GM10248 (cell line): ENCODE measurements around the gene MSI2.

ENCODE experiments used
- CTCF ChIA-PET: fragments of 300-600 bp; sonication (Branson Sonifier 250); formaldehyde crosslinking; extraction: SDS; loops from one replicate; lab custom pipeline; 2021; ENCODE audit warnings: antibody characterized with exemption; lab: Yijun Ruan, JAX
- POLR2A ChIA-PET: fragments of 350-650 bp; sonication (Branson Sonifier 250); formaldehyde crosslinking; extraction: SDS; loops from one replicate; lab custom pipeline; 2020; ENCODE audit warnings: antibody characterized with exemption; lab: Yijun Ruan, JAX
- DNase-seq: peaks from one replicate; pipeline ENCODE4 v3.0.0; 2012; ENCODE audit errors: extremely low spot score
- CTCF ChIP-seq: IDR thresholded peaks from 2 replicates; pipeline ENCODE4 v1.5.1; 2012; ENCODE audit warnings: mild to moderate bottlenecking, low read depth; ENCODE audit errors: extremely low read depth, missing control alignments, control extremely low read depth

Gene MSI2

GRCh38 chr17:57524839-57525568, 268.7 kb downstream of the MSI2 start:
- TF ChIP-seq CTCF, result no peak
- no peak for DNase-seq
- POLR2A ChIA-PET, result no interaction called here
- CTCF ChIA-PET, result interaction anchor here (0.7 to 1.9 kb wide), 7 partner anchors 11 to 99 kb away, joined by 3 to 7 read pairs (median 3); no protein-coding TSS in a partner anchor

GRCh38 chr17:57527221-57528057, 271.1 kb downstream of the MSI2 start:
- ChIA-PET POLR2A (no interaction called here), CTCF (interaction anchor here (0.6 to 1.3 kb wide), 6 partner anchors 13 to 41 kb away, joined by 3 read pairs; no protein-coding TSS in a partner anchor)
- DNase-seq, result peak; percentile 42
- no peak for TF ChIP-seq CTCF

GRCh38 chr17:57528058-57528451, 271.7 kb downstream of the MSI2 start:
- CTCF ChIA-PET, result interaction anchor here (0.6 to 1.2 kb wide), 4 partner anchors 12 to 28 kb away, joined by 3 read pairs; no protein-coding TSS in a partner anchor

GRCh38 chr17:57530026-57530425, 273.7 kb downstream of the MSI2 start:
- CTCF ChIA-PET, result interaction anchor here (1.6 kb wide), 1 partner anchor 23 kb away, joined by 4 read pairs; no protein-coding TSS in a partner anchor
- no peak for TF ChIP-seq CTCF

More at GRCh38 chr17:57528058-57528451, 271.7 kb downstream of the MSI2 start:
- no peak for DNase-seq
- no peak for TF ChIP-seq CTCF
- POLR2A ChIA-PET, result no interaction called here

GRCh38 chr17:57530508-57530907, 274.2 kb downstream of the MSI2 start:
- ChIA-PET CTCF (interaction anchor here (1.6 kb wide), 1 partner anchor 23 kb away, joined by 4 read pairs; no protein-coding TSS in a partner anchor), POLR2A (no interaction called here)
- TF ChIP-seq CTCF, result no peak
- no peak for DNase-seq

More at GRCh38 chr17:57530026-57530425, 273.7 kb downstream of the MSI2 start:
- DNase-seq, result no peak
- POLR2A ChIA-PET, result no interaction called here

GRCh38 chr17:57531078-57531477, 274.8 kb downstream of the MSI2 start:
- ChIA-PET CTCF (interaction anchor here (1.6 kb wide), 1 partner anchor 22 kb away, joined by 4 read pairs; no protein-coding TSS in a partner anchor), POLR2A (no interaction called here)
- DNase-seq, result no peak
- no peak for TF ChIP-seq CTCF
